NB4 (cell line): ENCODE results near the gene PRRT1.
A peak's percentile ranks its signal among the peaks of the same experiment; 100 is the strongest.
"Not testable (repeated sequence)": the region's sequence is repeated elsewhere in the genome, so short reads cannot be mapped to it uniquely, and the experiment has no call there.

Experiments
- DNase-seq: peaks from one replicate; pipeline ENCODE4 v3.0.0; 2010; ENCODE audit warnings: low read depth
- H3K4me3 ChIP-seq: one replicate; pipeline ENCODE4 v1.5.1; 2011; ENCODE audit warnings: mild to moderate bottlenecking, low read depth, low read length, moderate library complexity
- CTCF ChIP-seq: IDR thresholded peaks from one replicate; pipeline ENCODE4 v1.5.1; 2012; ENCODE audit warnings: low read depth, low read length
- MAX ChIP-seq: IDR thresholded peaks from 2 replicates; pipeline ENCODE4 v1.6.1; 2011; ENCODE audit warnings: low read depth, low read length
- MYC ChIP-seq: IDR thresholded peaks from 2 replicates; pipeline ENCODE4 v1.6.1; 2011; ENCODE audit warnings: low read depth, low read length
- POLR2A ChIP-seq: IDR thresholded peaks from 2 replicates; pipeline ENCODE4 v1.6.1; 2011; ENCODE audit warnings: mild to moderate bottlenecking; ENCODE audit not compliant: insufficient read length; ENCODE audit errors: extremely low read depth

PRRT1 gene

GRCh38 chr6:32188381-32189068, 36.8 kb upstream of the PRRT1 start:
- no peak for DNase-seq
- peak overlapping the region; percentile 79 for H3K4me3 ChIP-seq
- TF ChIP-seq POLR2A: no peak
- TF ChIP-seq MYC: no peak
- no peak for TF ChIP-seq CTCF

- peak overlapping the region; percentile 79 for H3K4me3 ChIP-seq
- not testable (repeated sequence) for DNase-seq
These were observed 36.1 kb upstream of the PRRT1 start for GRCh38 chr6:32187725-32188380.

GRCh38 chr6:32187009-32187709, 35.4 kb upstream of the PRRT1 start:
- no peak overlapping the region for H3K4me3 ChIP-seq
- DNase-seq: no peak
- no peak for TF ChIP-seq MYC
- no peak for TF ChIP-seq CTCF
- TF ChIP-seq MAX: no peak
- TF ChIP-seq POLR2A: no peak

- not testable (repeated sequence) for H3K4me3 ChIP-seq, DNase-seq
These were observed 34.6 kb upstream of the PRRT1 start for GRCh38 chr6:32186151-32186840.

GRCh38 chr6:32185681-32186131, 34.0 kb upstream of the PRRT1 start:
- H3K4me3 ChIP-seq: not testable (repeated sequence)
- peak; percentile 71 for DNase-seq

- H3K4me3 ChIP-seq: no peak within 1 kb of the TSS
- no peak for DNase-seq
- TF ChIP-seq MYC (no peak), MAX (no peak), POLR2A (no peak), CTCF (no peak)
These were observed 32.4 kb upstream of the PRRT1 start, which contains the start of gene AGER for GRCh38 chr6:32184084-32184640. AGER (minus strand) TSS chr6:32184253; CDS start chr6:32184222, 31 bp downstream.

GRCh38 chr6:32183483-32184083, 31.8 kb upstream of the PRRT1 start:
- no peak overlapping the region for H3K4me3 ChIP-seq
- TF ChIP-seq POLR2A (no peak), MYC (no peak)
- DNase-seq: no peak
